ENCODE results near the gene SIGLEC15. TPM values are rescaled to one million over a fixed set of nuclear protein-coding genes. Genes with fewer than 3 reads are reported as not detected.
"Not testable (repeated sequence)": the region's sequence is repeated elsewhere in the genome, so short reads cannot be mapped to it uniquely, and the experiment has no call there.

SIGLEC15 gene
- total and polyA plus RNA-seq, 2 donors (not counting 1 experiment from before 2014, with no cell fraction given), result not detected

DNA sequence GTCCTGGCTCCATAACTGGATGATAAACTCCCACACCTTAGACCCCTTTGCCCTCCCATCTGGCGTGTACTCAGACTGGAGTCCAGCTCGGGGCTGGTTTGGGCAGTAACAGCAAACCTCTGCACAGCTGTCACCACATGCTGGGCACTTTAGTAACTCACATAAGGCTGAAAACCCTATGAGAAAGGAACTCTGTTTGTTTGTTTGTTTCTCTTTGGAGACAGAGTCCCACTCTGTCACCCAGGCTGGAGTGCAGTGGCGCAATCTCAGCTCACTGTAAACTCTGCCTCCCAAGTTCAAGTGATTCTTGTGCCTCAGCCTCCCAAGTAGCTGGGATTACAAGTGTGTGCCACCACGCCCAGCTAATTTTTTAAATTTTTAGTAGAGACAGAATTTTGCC is 1.2 kb downstream of the SIGLEC15 start:
- 92% methylated on average over 1 of the region's 4 CpGs for WGBS (ENCODE audit: insufficient coverage)
- intact Hi-C loops (cut with micrococcal nuclease); H3K27ac Mint-ChIP-seq; H3K79me2 ChIP-seq (ENCODE audit: control insufficient read depth, insufficient read depth, low read length); H3K4me2 ChIP-seq (replicated peaks; ENCODE audit: low read depth, low read length, poor library complexity, severe bottlenecking); H2AFZ ChIP-seq (ENCODE audit: insufficient read depth, low read depth, low read length, poor library complexity, severe bottlenecking); H3K9me3 ChIP-seq (ENCODE audit: control extremely low read depth in 1 of 3, control insufficient read depth in 2 of 3, insufficient read depth in 1 of 3, low read length in 2 of 3); H3K27ac ChIP-seq (ENCODE audit: low read length in 2 of 2); H3K9me3 Mint-ChIP-seq (ENCODE audit: insufficient read depth); H4K20me1 ChIP-seq (ENCODE audit: control insufficient read depth, insufficient read depth, low read length, poor library complexity, severe bottlenecking); ATAC-seq (ENCODE audit: low read depth); H3K4me3 Mint-ChIP-seq; H3K4me3 ChIP-seq (ENCODE audit: control extremely low read depth in 1 of 5, extremely low read depth in 1 of 5, insufficient read depth in 1 of 5, low read depth in 2 of 5, low read length in 4 of 5); POLR2A ChIA-PET; H3K9ac ChIP-seq (ENCODE audit: low read length); H3K27me3 ChIP-seq (replicated peaks in 1 of 4; ENCODE audit: control extremely low read depth in 1 of 4, control insufficient read depth in 3 of 4, insufficient read depth in 4 of 4, low read length in 3 of 4); H3K36me3 ChIP-seq (replicated peaks in 1 of 2; ENCODE audit: control extremely low read depth in 1 of 2, control insufficient read depth in 1 of 2, extremely low read depth in 1 of 2, insufficient read depth in 2 of 2, low read length in 1 of 2); DNase-seq; CTCF ChIA-PET: not testable (repeated sequence)
- H3K4me1 ChIP-seq (ENCODE audit: control insufficient read depth in 2 of 2, insufficient read depth in 2 of 2, low read length in 2 of 2), result peaks cover 20 to 27% of the 10 kb centered on the region in 2 donors
- Mint-ChIP-seq H3K27me3 (peaks cover 45% of the 10 kb centered on the region), H3K4me1 (peaks cover 37% of the 10 kb centered on the region)

GRCh38 chr18:45828917-45829811 is 3.7 kb downstream of the SIGLEC15 start:
- ATAC-seq (ENCODE audit: low read depth) (no peak), DNase-seq (no peak)
- no peaks in the 10 kb centered on the region for H3K9me3 Mint-ChIP-seq (ENCODE audit: insufficient read depth)
- H3K9me3 ChIP-seq (ENCODE audit: control extremely low read depth in 1 of 3, control insufficient read depth in 2 of 3, insufficient read depth in 1 of 3, low read length in 2 of 3), result no peaks in the 10 kb centered on the region
- H2AFZ ChIP-seq (ENCODE audit: insufficient read depth, low read depth, low read length, poor library complexity, severe bottlenecking), result no peak overlapping the region
- intact Hi-C loops (cut with micrococcal nuclease), result no loop called here
- peaks cover 37% of the 10 kb centered on the region for H3K4me1 Mint-ChIP-seq
- no peak overlapping the region for H3K4me3 Mint-ChIP-seq
- no peak overlapping the region for H3K9ac ChIP-seq (ENCODE audit: low read length)
- H3K4me2 ChIP-seq (replicated peaks; ENCODE audit: low read depth, low read length, poor library complexity, severe bottlenecking), result no peak overlapping the region
- H3K27ac Mint-ChIP-seq, result no peak overlapping the region
- ChIA-PET POLR2A (no interaction called here), CTCF (interaction anchor here (0.6 to 1.8 kb wide), 2 partner anchors 102 to 509 kb away, joined by 3 to 4 read pairs; no protein-coding TSS in a partner anchor)
- 56% methylated on average over 6 of the region's 9 CpGs for whole genome bisulfite sequencing (ENCODE audit: insufficient coverage)
- TF ChIP-seq EZH2 (IDR thresholded peaks at IDR 0.05; ENCODE audit: borderline replicate concordance, insufficient read depth, low read depth, low read length, poor library complexity, severe bottlenecking) (no peak), CTCF (IDR thresholded peaks at IDR 0.05) (no peak)
- H3K27me3 Mint-ChIP-seq, result peaks cover 38% of the 10 kb centered on the region
- H3K4me1 ChIP-seq (ENCODE audit: control insufficient read depth in 2 of 2, insufficient read depth in 2 of 2, low read length in 2 of 2), result peaks cover 20 to 27% of the 10 kb centered on the region in 2 donors
- H3K27ac ChIP-seq (ENCODE audit: low read length in 2 of 2), result no peak overlapping the region
- peaks cover 0 to 8% (median 0%) of the 10 kb centered on the region in 4 experiments for H3K27me3 ChIP-seq (replicated peaks in 1 of 4; ENCODE audit: control extremely low read depth in 1 of 4, control insufficient read depth in 3 of 4, insufficient read depth in 4 of 4, low read length in 3 of 4)
- no peaks in the 10 kb centered on the region for H3K36me3 ChIP-seq (replicated peaks in 1 of 2; ENCODE audit: control extremely low read depth in 1 of 2, control insufficient read depth in 1 of 2, extremely low read depth in 1 of 2, insufficient read depth in 2 of 2, low read length in 1 of 2)
- no peaks in the 10 kb centered on the region for H4K20me1 ChIP-seq (ENCODE audit: control insufficient read depth, insufficient read depth, low read length, poor library complexity, severe bottlenecking)
- no peak overlapping the region for H3K4me3 ChIP-seq (ENCODE audit: control extremely low read depth in 1 of 5, extremely low read depth in 1 of 5, insufficient read depth in 1 of 5, low read depth in 2 of 5, low read length in 4 of 5)
- no peaks in the 10 kb centered on the region for H3K79me2 ChIP-seq (ENCODE audit: control insufficient read depth, insufficient read depth, low read length)
